Activated CD8-positive, alpha-beta T cell treated with anti-CD3 and anti-CD28 coated beads for 36 hours (primary cell): ENCODE data around the gene NDUFB2. TPM values are rescaled to one million over a fixed set of nuclear protein-coding genes. Genes with fewer than 3 reads are reported as not detected.
A peak's percentile ranks its signal among the peaks of the same experiment; 100 is the strongest.
"Not testable (repeated sequence)": the region's sequence is repeated elsewhere in the genome, so short reads cannot be mapped to it uniquely, and the experiment has no call there.

Experiments used
- ATAC-seq: fragments of 200-7000 bp; cut with Tn5 transposase; one replicate; pipeline ENCODE4 v1.10.0; 2021; ENCODE audit warnings: mild to moderate bottlenecking, moderate library complexity
- CTCF ChIA-PET: fragments of 350-600 bp; sonication (Branson Sonifier 250); formaldehyde crosslinking; loops from one replicate; lab custom pipeline; 2021; ENCODE audit warnings: antibody characterized with exemption; lab: Charles Lee
- POLR2A ChIA-PET: fragments of 350-600 bp; sonication (Branson Sonifier 250); formaldehyde crosslinking; loops from one replicate; lab custom pipeline; 2021; ENCODE audit warnings: antibody characterized with exemption; lab: Charles Lee
- DNase-seq: peaks from one replicate; pipeline ENCODE4 v3.0.0-alpha.2; 2020
- H3K27ac Mint-ChIP-seq: one replicate; pipeline ENCODE4 v1.8.0; 2021; ENCODE audit warnings: mild to moderate bottlenecking, mixed read lengths
- H3K27me3 Mint-ChIP-seq: one replicate; pipeline ENCODE4 v1.8.0; 2021; ENCODE audit warnings: mixed read lengths
- H3K36me3 Mint-ChIP-seq: one replicate; pipeline ENCODE4 v1.8.0; 2021; ENCODE audit warnings: low read depth, mixed read lengths
- H3K4me1 Mint-ChIP-seq: one replicate; pipeline ENCODE4 v1.8.0; 2021; ENCODE audit warnings: low read depth, mixed read lengths
- H3K4me3 Mint-ChIP-seq: one replicate; pipeline ENCODE4 v1.8.0; 2021; ENCODE audit warnings: mild to moderate bottlenecking, moderate library complexity, mixed read lengths
- H3K9me3 Mint-ChIP-seq: one replicate; pipeline ENCODE4 v1.8.0; 2021; ENCODE audit warnings: mixed read lengths
- intact Hi-C: fragments of 100-400 bp; cut with micrococcal nuclease; formaldehyde crosslinking; loops from one replicate; pipeline ENCODE4 v1.10.0; 2022
- total RNA-seq, 2 experiments: library from RNA; stranded (reverse); gene quantifications; one replicate each; pipeline ENCODE4 v1.2.3, GENCODE V29; 2021
- TF ChIP-seq, protein P1 (sequence below): fragments of 200-600 bp; IDR thresholded peaks from one replicate; pipeline ENCODE4 v1.8.0; 2022; ENCODE audit warnings: antibody characterized with exemption, mild to moderate bottlenecking

The NDUFB2 gene
- total RNA-seq, 2 experiments from 2014 or later: 159 to 177 TPM

DNA sequence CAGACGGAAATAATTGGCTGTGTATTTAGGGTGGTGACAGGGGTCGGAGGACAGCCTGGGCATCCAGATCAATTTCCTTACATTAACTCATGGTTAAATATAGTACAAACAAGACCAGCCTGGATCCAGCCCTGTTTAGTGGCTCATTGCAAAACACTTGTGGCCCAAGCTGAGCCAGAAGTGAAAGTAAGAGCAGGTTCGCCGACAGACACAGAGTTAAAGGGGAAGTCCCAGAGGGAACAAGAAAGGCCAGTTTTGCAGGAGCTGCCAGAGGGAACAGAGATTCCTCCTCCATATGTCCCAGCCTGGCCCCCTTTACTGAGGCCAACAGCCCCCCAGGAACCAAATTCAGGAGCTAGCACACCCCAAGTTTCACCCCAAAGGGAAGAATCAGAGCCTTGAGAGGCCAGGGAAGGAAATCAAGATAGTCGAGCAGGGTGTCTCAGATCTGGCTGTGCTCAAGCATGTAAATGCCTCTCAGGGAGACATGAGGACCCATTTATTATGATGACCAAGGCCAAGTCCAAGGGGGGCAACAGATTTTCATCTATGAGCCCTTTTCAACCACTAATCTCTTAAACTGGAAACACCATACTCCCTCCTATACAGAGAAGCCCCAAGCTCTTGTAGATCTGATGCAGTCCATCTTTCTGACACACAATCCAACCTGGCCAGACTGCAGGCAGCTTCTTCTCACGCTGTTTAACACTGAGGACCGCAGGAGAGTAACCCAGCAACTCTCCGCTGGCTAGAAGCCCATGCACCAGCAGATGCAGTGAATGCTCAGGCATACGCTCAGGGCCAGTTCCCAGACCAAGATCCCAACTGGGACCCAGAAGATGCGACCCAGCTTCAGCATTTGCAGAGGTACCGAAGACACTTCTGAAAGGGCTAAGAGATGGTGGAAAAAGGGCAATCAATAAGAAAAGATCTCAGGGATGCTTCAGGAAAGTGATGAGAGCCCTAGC, 39.7 kb upstream of the NDUFB2 start:
- Mint-ChIP-seq H3K27me3 (peaks cover 5% of the 10 kb centered on the region), H3K27ac (peak overlapping the region; percentile 73), H3K4me3 (peak overlapping the region; percentile 68), H3K36me3 (no peaks in the 10 kb centered on the region), H3K4me1 (peaks cover 17% of the 10 kb centered on the region), H3K9me3 (no peaks in the 10 kb centered on the region)
- peak; percentile 92 for ATAC-seq
- DNase-seq: peak; percentile 66
- TF ChIP-seq, protein P1, sequence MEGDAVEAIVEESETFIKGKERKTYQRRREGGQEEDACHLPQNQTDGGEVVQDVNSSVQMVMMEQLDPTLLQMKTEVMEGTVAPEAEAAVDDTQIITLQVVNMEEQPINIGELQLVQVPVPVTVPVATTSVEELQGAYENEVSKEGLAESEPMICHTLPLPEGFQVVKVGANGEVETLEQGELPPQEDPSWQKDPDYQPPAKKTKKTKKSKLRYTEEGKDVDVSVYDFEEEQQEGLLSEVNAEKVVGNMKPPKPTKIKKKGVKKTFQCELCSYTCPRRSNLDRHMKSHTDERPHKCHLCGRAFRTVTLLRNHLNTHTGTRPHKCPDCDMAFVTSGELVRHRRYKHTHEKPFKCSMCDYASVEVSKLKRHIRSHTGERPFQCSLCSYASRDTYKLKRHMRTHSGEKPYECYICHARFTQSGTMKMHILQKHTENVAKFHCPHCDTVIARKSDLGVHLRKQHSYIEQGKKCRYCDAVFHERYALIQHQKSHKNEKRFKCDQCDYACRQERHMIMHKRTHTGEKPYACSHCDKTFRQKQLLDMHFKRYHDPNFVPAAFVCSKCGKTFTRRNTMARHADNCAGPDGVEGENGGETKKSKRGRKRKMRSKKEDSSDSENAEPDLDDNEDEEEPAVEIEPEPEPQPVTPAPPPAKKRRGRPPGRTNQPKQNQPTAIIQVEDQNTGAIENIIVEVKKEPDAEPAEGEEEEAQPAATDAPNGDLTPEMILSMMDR: no peak
- ChIA-PET CTCF (interaction anchor here (1.0 to 1.7 kb wide), 3 partner anchors 12 to 139 kb away, joined by 3 to 12 read pairs (median 7); partner anchors contain the start of gene ADCK2), POLR2A (interaction anchor here (0.9 kb wide), 1 partner anchor 30 kb away, joined by 3 read pairs; no protein-coding TSS in a partner anchor)
- intact Hi-C loops: no loop called here

DNA sequence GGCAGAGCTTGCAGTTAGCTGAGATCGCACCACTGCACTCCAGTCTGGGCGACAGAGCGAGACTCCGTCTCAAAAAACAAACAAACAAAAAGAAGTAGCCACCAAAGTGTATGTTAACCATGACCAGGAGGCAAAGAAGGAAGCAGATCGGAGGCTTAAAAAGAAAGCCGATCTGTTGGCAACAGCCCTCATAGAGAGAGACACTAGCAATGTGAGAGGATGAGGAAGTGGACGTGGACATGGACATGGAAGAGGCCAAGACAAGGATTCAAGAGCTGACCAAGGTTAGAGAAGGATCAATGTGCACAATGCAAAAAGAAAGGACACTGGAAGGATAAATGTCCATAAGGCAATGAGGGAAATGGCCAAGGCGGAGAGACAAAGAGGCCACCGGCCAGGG, 38.6 kb upstream of the NDUFB2 start:
- CTCF ChIA-PET: interaction anchor here (1.7 kb wide), 1 partner anchor 16 kb away, joined by 7 read pairs; the partner anchor contains the start of gene ADCK2
- peaks cover 17% of the 10 kb centered on the region for H3K4me1 Mint-ChIP-seq

DNA sequence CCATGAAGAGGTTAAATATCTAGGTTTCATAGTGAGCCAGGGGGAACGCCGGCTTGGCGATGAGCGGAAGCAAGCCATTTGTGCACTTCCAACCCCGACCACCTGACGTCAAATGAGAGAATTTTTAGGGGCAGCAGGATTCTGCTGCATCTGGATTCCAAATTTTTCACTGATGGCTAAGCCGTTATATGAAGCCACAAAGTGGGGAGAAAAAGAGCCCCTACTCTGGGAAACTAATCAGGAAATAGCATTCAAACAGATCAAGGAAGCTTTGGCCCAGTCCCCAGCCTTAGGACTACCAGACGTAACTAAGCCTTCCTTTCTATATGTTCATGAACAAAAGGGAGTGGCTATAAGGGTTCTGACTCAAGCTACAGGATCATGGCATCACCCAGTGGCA, 36.7 kb upstream of the NDUFB2 start:
- Mint-ChIP-seq H3K4me1 (peaks cover 15% of the 10 kb centered on the region), H3K27ac (no peak overlapping the region), H3K9me3 (no peaks in the 10 kb centered on the region), H3K36me3 (no peaks in the 10 kb centered on the region), H3K27me3 (peaks cover 5% of the 10 kb centered on the region), H3K4me3 (no peak overlapping the region)
- intact Hi-C loops: no loop called here
- no peak for ATAC-seq
- TF ChIP-seq, protein P1: no peak
- DNase-seq: no peak
- ChIA-PET POLR2A (no interaction called here), CTCF (interaction anchor here (0.8 to 1.4 kb wide), 2 partner anchors 10 to 14 kb away, joined by 3 read pairs; no protein-coding TSS in a partner anchor)

More for the DNA sequence above, 38.6 kb upstream of the NDUFB2 start:
- Mint-ChIP-seq H3K36me3 (no peaks in the 10 kb centered on the region), H3K27me3 (peaks cover 5% of the 10 kb centered on the region), H3K4me3 (no peak overlapping the region), H3K27ac (no peak overlapping the region), H3K9me3 (no peaks in the 10 kb centered on the region)
- ATAC-seq (no peak), DNase-seq (no peak)
- intact Hi-C loops: no loop called here
- POLR2A ChIA-PET: no interaction called here
- TF ChIP-seq, protein P1: no peak

DNA sequence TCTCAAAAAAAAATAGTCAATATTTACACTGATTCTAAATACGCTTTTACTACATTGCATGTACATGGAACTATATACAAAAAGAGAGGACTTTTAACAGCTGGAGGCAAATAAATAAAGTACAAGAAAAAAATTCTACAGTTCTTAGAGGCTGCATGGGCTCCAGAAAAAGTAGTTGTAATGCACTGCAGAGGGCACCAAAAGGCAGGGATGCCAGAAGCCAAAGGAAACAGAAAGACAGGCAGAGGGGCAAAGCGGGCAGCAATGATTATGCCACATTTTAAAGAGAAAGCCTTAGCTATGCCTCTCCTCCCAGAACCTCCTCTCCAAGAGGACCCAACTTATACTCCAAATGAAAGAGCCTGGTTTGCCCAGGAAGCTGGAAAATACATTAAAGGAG, 35.4 kb upstream of the NDUFB2 start:
- CTCF ChIA-PET: interaction anchor here (1.0 to 1.6 kb wide), 2 partner anchors 14 to 323 kb away, joined by 3 to 4 read pairs; no protein-coding TSS in a partner anchor
- intact Hi-C loops: no loop called here
- peaks cover 5% of the 10 kb centered on the region for H3K27me3 Mint-ChIP-seq
- DNase-seq: no peak
- POLR2A ChIA-PET: interaction anchor here (0.6 kb wide), 1 partner anchor 96 kb away, joined by 4 read pairs; no protein-coding TSS in a partner anchor
- ATAC-seq: no peak
- TF ChIP-seq, protein P1: no peak
- no peak overlapping the region for H3K4me3 Mint-ChIP-seq
- no peaks in the 10 kb centered on the region for H3K9me3 Mint-ChIP-seq
- no peak overlapping the region for H3K27ac Mint-ChIP-seq
- no peaks in the 10 kb centered on the region for H3K36me3 Mint-ChIP-seq
- peaks cover 10% of the 10 kb centered on the region for H3K4me1 Mint-ChIP-seq

DNA sequence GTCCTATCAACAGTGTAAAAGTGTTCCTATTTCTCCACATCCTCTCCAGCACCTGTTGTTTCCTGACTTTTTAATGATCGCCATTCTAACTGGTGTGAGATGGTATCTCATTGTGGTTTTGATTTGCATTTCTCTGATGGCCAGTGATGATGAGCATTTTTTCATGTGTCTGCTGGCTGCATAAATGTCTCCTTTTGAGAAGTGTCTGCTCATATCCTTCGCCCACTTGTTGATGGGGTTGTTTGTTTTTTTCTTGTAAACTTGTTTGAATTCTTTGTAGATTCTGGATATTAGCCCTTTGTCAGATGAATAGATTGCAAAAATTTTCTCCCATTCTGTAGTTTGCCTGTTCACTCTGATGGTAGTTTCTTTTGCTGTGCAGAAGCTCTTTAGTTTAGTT, 33.6 kb upstream of the NDUFB2 start:
- not testable (repeated sequence) for ATAC-seq

More for the DNA sequence above, 33.6 kb upstream of the NDUFB2 start:
- H3K27me3 Mint-ChIP-seq, intact Hi-C loops, DNase-seq, H3K36me3 Mint-ChIP-seq, CTCF ChIA-PET, H3K27ac Mint-ChIP-seq, H3K4me3 Mint-ChIP-seq, POLR2A ChIA-PET, H3K4me1 Mint-ChIP-seq, H3K9me3 Mint-ChIP-seq: not testable (repeated sequence)
